HCT116 (cell line): Measurements from ENCODE around the gene PTPN12. TPM values are rescaled to one million over a fixed set of nuclear protein-coding genes. Genes with fewer than 3 reads are reported as not detected.

Source experiments
- ATAC-seq: fragments of 200-7000 bp; cut with Tn5 transposase; 2 replicates; pipeline ENCODE4 v1.9.1; 2020; ENCODE audit warnings: mild to moderate bottlenecking, moderate library complexity
- BruUV-seq: library from RNA; stranded (reverse); fragments of 400-500 nt; replicated peaks from 2 replicates; lab custom pipeline; 2021; lab: Mats Ljungman, UMichigan
- CTCF ChIA-PET: fragments of 300-600 bp; sonication (Branson Sonifier 250); formaldehyde crosslinking; loops from one replicate; lab custom pipeline; 2021; ENCODE audit warnings: antibody characterized with exemption; lab: Charles Lee
- POLR2A ChIA-PET: fragments of 300-600, 350-600 bp; sonication (Branson Sonifier 250); formaldehyde crosslinking; loops from one replicate; lab custom pipeline; 2021; ENCODE audit warnings: antibody characterized with exemption; lab: Charles Lee
- RAD21 ChIA-PET, 2 experiments: fragments of 300-600 bp; sonication (Branson Sonifier 250); formaldehyde crosslinking; loops; one replicate each; lab custom pipeline; 2023; ENCODE audit warnings: low total read pairs in 2 of 2; ENCODE audit not compliant: uncharacterized antibody in 2 of 2, unreplicated experiment in 2 of 2, low non-redundant PET in 1 of 2; lab: Charles Lee
- DNase-seq: peaks from one replicate; pipeline ENCODE4 v3.0.0-alpha.2; 2010; ENCODE audit warnings: low read depth, low spot score
- H2AFZ ChIP-seq: fragments of 200-600 bp; shearing (Covaris generic), sonication (generic); 2 replicates; pipeline ENCODE4 v1.6.1; 2017; ENCODE audit warnings: low read depth, mixed run types, mixed read lengths, antibody characterized with exemption, low read length; ENCODE audit not compliant: poor library complexity, severe bottlenecking
- H3K27ac ChIP-seq: 2 replicates; pipeline ENCODE4 v1.5.1; 2012; ENCODE audit warnings: low read depth, low read length
- H3K27me3 ChIP-seq: fragments of 200-600 bp; sonication (generic); 2 replicates; pipeline ENCODE4 v1.6.1; 2016; ENCODE audit warnings: mixed run types, low read length, mixed read lengths; ENCODE audit not compliant: insufficient read depth
- H3K36me3 ChIP-seq, 2 experiments: fragments of 200-500 bp in 1 of 2; fragments of 200-600 bp in 1 of 2; sonication (Bioruptor generic) in 1 of 2; sonication (generic) in 1 of 2; 2 replicates each; pipeline versions ENCODE4 v1.5.1 to v1.6.1; 2014 to 2016; ENCODE audit warnings: low read length in 2 of 2, inconsistent platforms in 1 of 2, mixed read lengths in 1 of 2, mixed run types in 1 of 2; ENCODE audit not compliant: insufficient read depth in 2 of 2, control insufficient read depth in 1 of 2
- H3K4me1 ChIP-seq, 2 experiments: fragments of 200-600 bp in 1 of 2; sonication (generic) in 1 of 2; 2 replicates each; pipeline versions ENCODE4 v1.5.1 to v1.6.1; 2012 to 2017; ENCODE audit warnings: low read length in 2 of 2, inconsistent platforms in 1 of 2, mild to moderate bottlenecking in 1 of 2, mixed read lengths in 1 of 2, mixed run types in 1 of 2, moderate library complexity in 1 of 2; ENCODE audit not compliant: insufficient read depth in 2 of 2, control insufficient read depth in 1 of 2
- H3K4me2 ChIP-seq: fragments of 200-600 bp; sonication (generic); 2 replicates; pipeline ENCODE4 v1.6.1; 2017; ENCODE audit warnings: mixed run types, low read length, mixed read lengths
- H3K4me3 ChIP-seq, 2 experiments: fragments of 200-600 bp in 1 of 2; sonication (generic) in 1 of 2; replicated peaks in 1 of 2; 2 replicates each; pipeline ENCODE4 v1.5.1; 2011 to 2016; ENCODE audit warnings: low read length in 2 of 2, control low read depth in 1 of 2, low read depth in 1 of 2, mild to moderate bottlenecking in 1 of 2, mixed read lengths in 1 of 2, mixed run types in 1 of 2
- H3K79me2 ChIP-seq: fragments of 200-600 bp; sonication (generic); 2 replicates; pipeline ENCODE4 v1.6.1; 2017; ENCODE audit warnings: mild to moderate bottlenecking, mixed run types, low read length, moderate library complexity, mixed read lengths; ENCODE audit not compliant: insufficient read depth
- H3K9ac ChIP-seq: fragments of 200-600 bp; sonication (generic); 2 replicates; pipeline ENCODE4 v1.6.1; 2016; ENCODE audit warnings: low read length, mixed read lengths
- H3K9me2 ChIP-seq: fragments of 200-600 bp; sonication (generic), shearing (Covaris generic); 2 replicates; pipeline ENCODE4 v1.6.1; 2017; ENCODE audit warnings: mixed run types, mild to moderate bottlenecking, moderate library complexity; ENCODE audit not compliant: insufficient read depth
- H3K9me3 ChIP-seq, 2 experiments: fragments of 200-500 bp in 1 of 2; fragments of 200-600 bp in 1 of 2; sonication (Bioruptor generic) in 1 of 2; sonication (generic) in 1 of 2; 2 replicates each; pipeline ENCODE4 v1.6.1; 2014 to 2017; ENCODE audit warnings: low read length in 2 of 2, mixed read lengths in 2 of 2, inconsistent platforms in 1 of 2, low read depth in 1 of 2, mild to moderate bottlenecking in 1 of 2, mixed run types in 1 of 2, moderate library complexity in 1 of 2; ENCODE audit not compliant: control insufficient read depth in 1 of 2, insufficient read depth in 1 of 2
- H4K20me1 ChIP-seq: fragments of 200-600 bp; sonication (generic), shearing (Covaris generic); 2 replicates; pipeline ENCODE4 v1.6.1; 2017; ENCODE audit warnings: mixed run types, mild to moderate bottlenecking, moderate library complexity; ENCODE audit not compliant: insufficient read depth
- RAD21 ChIP-seq: IDR thresholded peaks from 2 replicates; pipeline ENCODE4 v1.6.1; 2012; ENCODE audit warnings: low read depth, mild to moderate bottlenecking
- REST ChIP-seq: IDR thresholded peaks from 2 replicates; pipeline ENCODE4 v1.6.1; 2012; ENCODE audit warnings: low read depth
- SIN3A ChIP-seq: IDR thresholded peaks from 2 replicates; pipeline ENCODE4 v1.6.1; 2012; ENCODE audit warnings: low read depth
- intact Hi-C: fragments of 100-400 bp; cut with micrococcal nuclease; formaldehyde crosslinking; loops from 2 replicates; pipeline ENCODE4 v1.10.0; 2022
- total RNA-seq: library from RNA; stranded (reverse); gene quantifications from one replicate; pipeline ENCODE4 v1.2.1, GENCODE V29; 2021; ENCODE audit not compliant: unreplicated experiment

PTPN12 gene
- total RNA-seq, 1 experiment from 2014 or later, result 80.5 TPM

GRCh38 chr7:77542895-77543294 is 5.8 kb downstream of the PTPN12 start:
- Histone ChIP-seq H3K4me2 (no peak overlapping the region), H3K27ac (no peak overlapping the region), H3K27me3 (no peaks in the 10 kb centered on the region), H3K9me3 (no peaks in the 10 kb centered on the region), H3K9me2 (no peaks in the 10 kb centered on the region), H3K79me2 (peaks cover 98% of the 10 kb centered on the region), H3K4me1 (peaks cover 19 to 31% of the 10 kb centered on the region in 2 experiments), H3K9ac (no peak overlapping the region), H2AFZ (no peak overlapping the region), H3K36me3 (no peaks in the 10 kb centered on the region), H4K20me1 (no peaks in the 10 kb centered on the region; the same call in 1 of the 2 replicates), H3K4me3 (no peak overlapping the region)
- no TSS peak for BruUV-seq
- DNase-seq (no peak), ATAC-seq (no peak)
- intact Hi-C loops, result no loop called here
- TF ChIP-seq REST (no peak), RAD21 (no peak)
- ChIA-PET POLR2A (no interaction called here), CTCF (no interaction called here), RAD21 (no interaction called here)

GRCh38 chr7:77543910-77544309 is 6.8 kb downstream of the PTPN12 start:
- H3K79me2 ChIP-seq, result peaks cover 100% of the 10 kb centered on the region
- ChIA-PET RAD21 (no interaction called here), POLR2A (no interaction called here), CTCF (no interaction called here)
- no peak overlapping the region for H3K4me2 ChIP-seq
- no peaks in the 10 kb centered on the region; the same call in 1 of the 2 replicates for H4K20me1 ChIP-seq
- DNase-seq (no peak), ATAC-seq (no peak)
- no peak overlapping the region for H3K27ac ChIP-seq
- intact Hi-C loops, result no loop called here
- no peak overlapping the region for H3K4me3 ChIP-seq
- H3K36me3 ChIP-seq, result no peaks in the 10 kb centered on the region
- no peaks in the 10 kb centered on the region for H3K9me2 ChIP-seq
- H2AFZ ChIP-seq, result no peak overlapping the region
- H3K4me1 ChIP-seq, result peaks cover 19 to 29% of the 10 kb centered on the region in 2 experiments
- TF ChIP-seq SIN3A, result no peak
- no TSS peak for BruUV-seq
- no peaks in the 10 kb centered on the region for H3K27me3 ChIP-seq
- no peak overlapping the region for H3K9ac ChIP-seq
- H3K9me3 ChIP-seq, result no peaks in the 10 kb centered on the region
